Adrenal gland (tissue), 5 donors: Measurements from ENCODE around the gene DPEP1.
"Not testable (repeated sequence)": the region's sequence is repeated elsewhere in the genome, so short reads cannot be mapped to it uniquely, and the experiment has no call there.

Experiments used
- CTCF ChIP-seq, 6 experiments: fragments of 450-650 bp in 4 of 6; fragments of 200-600 bp in 2 of 6; sonication (generic) in 1 of 6; IDR thresholded peaks; 1 replicate in 5 of 6; 2 replicates in 1 of 6; pipeline versions ENCODE4 v1.5.1 to v1.8.0; 2016 to 2021; ENCODE audit warnings: antibody characterized with exemption in 6 of 6, mild to moderate bottlenecking in 2 of 6, moderate library complexity in 1 of 6
- POLR2A ChIP-seq, 2 donors: fragments of 450-650 bp; IDR thresholded peaks; one replicate each; pipeline ENCODE4 v1.6.1; 2017; ENCODE audit warnings: antibody characterized with exemption in 2 of 2, mild to moderate bottlenecking in 2 of 2, moderate library complexity in 1 of 2
- donor health status: DM: no; HTN: no; CAD: no.

- not testable (repeated sequence) for TF ChIP-seq POLR2A, CTCF (IDR thresholded peaks at IDR 0.05)
These were observed 42.4 kb upstream of the DPEP1 start for GRCh38 chr16:89570983-89571598.
